ENCODE data around the gene RNASE13. TPM values are rescaled to one million over a fixed set of nuclear protein-coding genes. Genes with fewer than 3 reads are reported as not detected.
"Not testable (repeated sequence)": the region's sequence is repeated elsewhere in the genome, so short reads cannot be mapped to it uniquely, and the experiment has no call there.

Gene RNASE13
- total RNA-seq, 1 donor from 2014 or later: not detected

DNA sequence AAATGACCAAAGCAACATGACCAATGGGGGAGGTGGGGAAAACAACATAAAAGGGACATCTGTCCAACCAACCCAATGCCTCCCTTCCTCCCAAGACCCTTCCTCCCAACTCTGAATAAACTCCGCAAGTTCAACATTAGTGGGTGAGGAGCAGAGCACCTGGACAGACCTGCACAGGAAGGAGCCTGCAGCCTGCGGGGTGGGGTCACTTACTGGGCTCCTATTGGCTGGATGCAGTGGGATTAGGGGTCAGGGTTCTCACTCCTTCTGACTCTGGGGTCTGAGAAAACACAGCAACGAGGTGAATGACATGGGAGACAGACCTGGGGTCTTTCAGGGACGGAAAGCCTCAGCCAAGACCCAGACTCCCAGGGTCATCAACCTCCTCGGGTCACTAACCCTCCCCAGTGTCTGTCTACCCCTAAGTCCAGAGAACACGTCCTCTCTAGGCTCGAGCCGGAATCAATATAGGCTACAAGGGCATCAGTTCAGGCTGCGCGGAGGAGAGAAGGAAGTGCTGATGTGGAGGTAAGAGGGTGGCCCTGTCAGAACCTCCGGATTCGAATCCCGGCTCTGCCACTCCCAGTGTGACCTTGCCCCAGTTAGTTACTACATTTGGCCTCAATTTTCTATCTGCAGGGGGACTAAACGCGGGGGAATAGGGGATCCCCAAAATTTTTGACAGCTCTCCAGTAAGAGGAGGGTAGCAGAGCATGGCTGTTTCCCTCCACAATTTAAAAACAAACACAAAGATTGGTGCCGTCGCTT lies 10.6 kb downstream of the RNASE13 start:
- no peak for DNase-seq (ENCODE audit: low read depth, low spot score)

DNA sequence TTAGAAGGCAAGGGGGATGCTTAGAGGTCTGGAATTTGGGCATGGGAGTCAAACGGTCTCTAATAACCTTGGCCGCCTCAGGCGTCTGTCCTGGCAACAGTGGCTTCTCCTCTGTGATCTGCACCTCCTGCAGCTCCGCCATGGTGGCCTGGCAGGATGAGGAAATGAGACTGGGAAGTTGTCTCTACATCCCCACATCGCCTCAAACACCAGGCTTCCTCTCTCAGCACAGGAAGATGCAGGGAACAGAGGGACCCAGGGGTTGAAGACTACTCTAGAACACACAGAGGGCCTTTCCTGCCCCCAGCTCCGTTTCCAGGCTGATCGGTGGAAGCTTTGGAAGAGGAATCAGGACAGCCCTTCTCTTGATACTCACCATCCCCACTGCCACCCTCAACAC lies 11.4 kb downstream of the RNASE13 start:
- no peak for DNase-seq (ENCODE audit: low read depth, low spot score)

DNA sequence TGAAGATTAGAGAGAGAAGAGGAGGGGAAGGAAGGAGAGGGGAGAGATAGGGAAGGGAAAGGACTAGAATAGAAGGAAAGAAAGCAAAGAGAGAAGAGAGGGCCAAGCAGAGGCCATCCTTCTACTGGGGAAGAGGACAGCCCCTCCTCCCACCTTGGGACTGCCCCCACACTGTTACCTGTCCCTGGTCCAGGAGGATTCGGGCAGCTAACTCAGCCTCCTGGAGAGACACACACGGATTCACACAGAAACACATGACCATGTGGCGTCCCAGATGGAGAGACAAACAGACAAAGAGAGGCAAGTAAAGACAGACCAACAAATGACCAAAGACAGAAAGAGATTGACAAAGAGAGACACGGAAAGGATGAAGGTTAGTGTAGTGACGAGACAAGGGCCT lies 11.9 kb downstream of the RNASE13 start:
- no peak for DNase-seq (ENCODE audit: low read depth, low spot score)

DNA sequence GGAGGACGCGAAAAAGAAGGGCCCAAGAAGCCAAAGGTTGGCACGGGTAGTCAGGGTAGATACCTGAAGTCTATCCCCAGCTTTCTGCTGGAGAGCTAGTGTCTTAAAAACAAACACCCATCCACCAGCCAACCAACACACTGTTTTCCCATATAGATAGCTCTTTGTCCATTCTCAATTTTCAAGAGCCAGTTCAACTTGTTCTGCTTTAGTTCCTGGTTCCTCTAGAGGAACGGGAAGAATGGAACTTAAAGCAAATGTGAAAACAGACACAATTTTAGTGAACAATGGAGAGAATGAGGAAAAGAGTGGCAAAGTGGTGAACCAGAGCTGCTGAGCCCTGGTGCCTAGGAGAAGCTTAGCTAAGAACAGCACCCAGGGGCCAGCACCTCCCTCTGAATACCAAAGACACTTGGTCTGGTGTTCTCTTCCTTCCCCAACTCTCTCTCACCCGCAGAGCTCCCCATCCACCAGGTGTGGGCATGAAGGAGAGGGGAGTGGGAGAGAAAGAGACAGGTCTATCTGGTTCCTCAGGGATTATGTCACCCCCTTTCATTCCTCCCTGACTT lies 13.5 kb downstream of the RNASE13 start:
- DNase-seq (ENCODE audit: low read depth, low spot score): no peak

DNA sequence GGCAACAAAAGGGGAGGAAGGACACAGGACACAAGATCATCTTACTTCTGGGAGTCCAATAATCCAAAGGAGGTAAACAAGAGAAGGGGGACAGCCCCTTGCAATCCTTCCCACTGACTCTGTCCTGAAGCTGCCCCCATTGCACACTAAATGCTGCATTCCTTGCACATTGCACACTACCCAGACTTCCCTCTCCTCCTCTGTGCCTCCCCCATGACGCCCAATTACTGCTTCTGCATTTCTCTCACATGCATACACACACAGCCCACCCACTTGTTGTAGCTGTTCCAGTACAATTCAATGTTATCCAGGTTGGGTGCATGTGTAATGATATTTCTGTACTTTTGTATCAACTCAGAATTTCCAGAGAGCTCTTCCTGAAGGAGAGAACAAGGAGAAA lies 15.2 kb downstream of the RNASE13 start:
- no peak for DNase-seq (ENCODE audit: low read depth, low spot score)

DNA sequence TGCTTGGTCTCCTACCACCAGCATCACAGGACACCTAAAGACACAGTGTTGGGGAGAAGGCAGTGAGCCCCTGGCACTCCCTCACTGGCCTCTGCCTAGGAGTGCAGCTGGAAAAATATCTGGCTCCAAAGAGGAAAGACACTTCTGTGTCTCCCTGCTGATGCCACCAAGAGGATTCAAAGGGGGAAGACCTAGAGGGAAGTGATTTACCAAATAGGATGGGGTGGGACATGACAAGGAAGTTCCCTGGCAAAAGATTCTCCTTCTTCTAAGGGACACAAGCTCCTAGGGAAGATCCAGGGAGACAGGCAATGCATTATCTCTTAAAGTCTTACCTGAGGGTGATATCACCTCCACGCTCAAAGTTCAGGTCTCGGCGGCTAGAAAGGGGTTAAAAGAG lies 15.8 kb downstream of the RNASE13 start:
- no peak for DNase-seq (ENCODE audit: low read depth, low spot score)

DNA sequence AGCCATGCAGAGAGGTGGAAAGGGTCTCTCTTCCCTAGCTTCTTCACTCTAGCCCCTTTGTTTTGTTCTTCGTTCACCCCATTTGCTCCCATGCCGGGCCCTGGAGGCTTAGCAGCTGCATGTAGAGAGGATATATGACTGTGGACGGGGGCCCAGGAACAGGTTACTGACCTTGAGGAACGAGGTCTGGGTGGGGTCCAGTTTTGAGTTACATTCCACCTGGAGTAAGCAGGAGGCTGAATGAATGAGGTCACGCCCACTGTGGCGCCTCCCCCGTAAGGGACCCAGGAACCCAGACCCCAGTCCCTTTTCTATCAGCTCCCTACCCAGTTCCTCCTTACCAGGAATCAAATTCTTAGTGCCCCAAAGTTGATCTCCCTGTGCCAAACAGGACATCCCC lies 16.3 kb downstream of the RNASE13 start:
- DNase-seq (ENCODE audit: low read depth, low spot score): no peak

DNA sequence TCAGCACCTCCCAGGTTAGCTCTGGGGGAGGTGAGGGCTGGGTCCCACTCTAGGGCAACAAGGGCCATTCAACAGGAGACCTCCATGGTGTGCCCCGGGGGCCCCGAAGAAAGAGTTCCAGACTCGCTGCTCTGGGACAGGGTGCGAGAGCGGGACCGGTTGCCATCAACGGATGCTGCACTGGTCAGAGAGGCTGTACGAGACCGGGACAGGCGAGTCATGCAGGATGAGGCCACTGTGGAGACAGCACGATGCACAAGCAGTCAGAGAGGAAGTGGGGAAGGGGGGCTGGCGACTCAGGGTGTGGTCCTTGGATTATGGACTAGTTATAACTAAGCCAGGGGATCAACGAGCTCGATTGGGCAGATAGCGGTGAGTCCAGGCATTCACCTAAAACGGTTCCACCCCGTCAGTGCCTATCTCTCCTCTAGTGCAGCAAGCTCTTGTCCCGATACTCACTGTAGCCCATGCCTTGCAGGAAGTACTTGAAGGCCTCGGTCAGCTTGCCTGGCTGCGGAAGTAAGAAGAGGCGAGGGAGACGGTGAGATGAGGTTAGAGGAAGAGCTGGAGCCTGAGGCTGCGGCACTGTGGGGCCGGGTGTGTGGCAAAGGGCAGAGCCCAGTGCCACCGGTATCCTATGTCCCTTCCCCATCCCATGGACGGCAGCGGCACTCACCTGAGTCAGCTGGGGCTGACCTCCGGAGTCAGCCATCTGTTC lies 16.9 kb downstream of the RNASE13 start:
- DNase-seq (ENCODE audit: low read depth, low spot score): no peak

DNA sequence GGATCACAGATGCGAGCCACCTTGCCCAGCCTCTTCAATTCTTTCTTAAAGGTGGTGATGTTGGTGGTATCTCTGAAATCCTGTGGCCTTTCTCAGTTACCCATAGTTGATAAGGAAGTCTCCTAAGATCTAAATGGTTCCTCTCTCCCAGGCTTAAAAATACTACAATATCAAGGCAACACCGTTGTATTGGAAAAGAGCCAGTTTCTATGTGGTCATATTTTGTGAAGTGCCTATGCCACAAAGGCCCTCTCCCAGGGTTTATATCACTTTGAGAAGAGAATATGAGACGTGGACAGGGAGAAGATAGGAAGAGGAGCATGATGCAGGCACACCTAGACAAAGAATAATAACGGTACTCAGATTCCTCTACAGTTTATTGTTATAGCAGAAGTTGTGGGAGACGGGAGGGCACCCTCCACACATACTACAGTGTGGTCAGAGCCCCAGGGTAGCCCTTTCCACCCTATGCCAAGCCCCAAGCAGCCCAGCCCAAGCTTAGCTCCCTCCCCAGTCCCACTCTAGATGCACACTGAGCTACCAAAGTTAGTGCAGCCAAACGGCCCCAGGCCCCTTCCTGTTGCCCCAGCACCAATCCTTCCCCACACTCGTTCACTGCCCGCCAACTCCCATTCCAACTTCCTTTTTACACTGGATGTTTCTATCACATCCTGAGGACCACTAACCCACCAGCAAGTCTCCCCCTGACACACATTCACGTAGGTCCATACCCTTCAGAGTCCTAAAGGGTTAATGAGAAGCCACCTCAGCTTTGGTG lies 18.0 kb downstream of the RNASE13 start:
- no peak for DNase-seq (ENCODE audit: low read depth, low spot score)

DNA sequence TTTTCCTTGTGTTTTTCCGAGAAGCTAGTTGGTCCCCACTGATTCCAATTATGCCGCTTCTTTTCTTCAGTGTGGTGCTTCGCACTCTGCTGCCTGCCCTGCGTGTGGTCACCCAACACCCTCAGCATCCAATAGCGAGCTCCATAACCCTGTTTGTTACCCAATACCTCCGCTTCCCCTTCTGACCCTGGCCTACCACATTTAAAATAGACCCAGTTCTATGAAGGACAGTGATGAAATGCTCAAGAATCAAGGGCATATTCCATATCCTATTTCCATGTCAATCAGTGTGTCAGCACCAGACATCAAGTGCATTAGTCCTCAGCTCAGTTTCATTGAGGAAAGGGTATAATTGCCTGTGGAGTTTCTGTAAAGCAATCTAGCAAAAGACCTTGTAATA lies 19.3 kb downstream of the RNASE13 start:
- DNase-seq (ENCODE audit: low read depth, low spot score): no peak

DNA sequence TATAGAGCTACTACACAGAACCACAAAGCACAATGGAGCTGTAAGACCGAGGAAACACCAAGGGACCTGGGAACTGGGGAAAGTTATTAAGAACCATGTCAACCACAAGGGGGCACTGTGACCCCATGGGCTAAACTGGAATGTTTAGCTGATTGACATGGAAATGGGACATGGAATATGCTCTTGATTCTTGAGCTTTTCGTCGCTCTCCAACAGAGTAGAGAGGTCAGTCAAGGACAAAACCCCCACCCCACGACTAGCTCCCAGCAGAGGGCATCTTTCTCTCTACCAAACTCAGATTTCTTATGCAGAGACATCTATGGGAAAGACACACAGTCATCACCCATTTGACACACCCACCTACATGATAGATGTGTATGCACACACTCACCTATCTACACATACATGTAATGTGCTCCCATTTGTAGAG lies 19.8 kb downstream of the RNASE13 start:
- peak; percentile 48 for DNase-seq (ENCODE audit: low read depth, low spot score)

DNA sequence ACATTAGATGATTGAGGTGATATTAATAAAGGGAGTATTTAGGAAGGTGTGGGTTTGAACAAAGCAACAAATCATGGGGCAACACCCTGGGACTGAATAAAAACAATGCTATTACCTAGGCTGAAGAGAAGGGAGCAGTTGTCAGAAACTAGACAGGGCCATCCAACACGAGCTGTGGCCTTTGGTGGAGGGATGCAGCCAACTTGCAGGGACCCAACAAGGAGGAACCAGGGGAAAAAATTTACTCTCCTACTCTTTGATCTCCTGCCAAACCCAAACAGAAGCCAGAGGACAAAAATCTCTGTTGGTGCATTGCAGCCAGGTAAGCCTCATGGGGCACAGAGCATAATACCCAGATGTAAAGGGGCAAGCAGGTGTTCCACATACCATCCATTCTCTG lies 23.5 kb downstream of the RNASE13 start:
- no peak for DNase-seq (ENCODE audit: low read depth, low spot score)

DNA sequence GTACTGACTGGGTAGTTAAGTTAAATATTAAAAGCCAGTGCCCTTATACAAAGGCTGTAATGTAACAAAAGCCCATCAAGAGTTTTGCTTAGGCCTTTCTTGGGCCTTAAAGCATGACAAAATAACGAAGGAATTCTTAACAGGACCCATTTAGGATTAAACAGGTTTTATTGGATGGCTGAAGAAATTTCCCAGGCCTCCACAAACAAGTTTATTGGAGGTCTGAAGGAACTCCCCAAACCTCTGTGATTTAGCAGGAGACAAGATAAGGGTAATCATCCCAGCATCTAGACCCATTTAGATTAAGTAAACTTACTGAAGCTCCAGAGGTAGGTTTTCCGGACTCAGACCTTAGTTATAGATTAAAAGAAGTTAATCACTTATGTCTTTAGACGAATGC lies 24.9 kb downstream of the RNASE13 start:
- not testable (repeated sequence) for DNase-seq (ENCODE audit: low read depth, low spot score)

DNA sequence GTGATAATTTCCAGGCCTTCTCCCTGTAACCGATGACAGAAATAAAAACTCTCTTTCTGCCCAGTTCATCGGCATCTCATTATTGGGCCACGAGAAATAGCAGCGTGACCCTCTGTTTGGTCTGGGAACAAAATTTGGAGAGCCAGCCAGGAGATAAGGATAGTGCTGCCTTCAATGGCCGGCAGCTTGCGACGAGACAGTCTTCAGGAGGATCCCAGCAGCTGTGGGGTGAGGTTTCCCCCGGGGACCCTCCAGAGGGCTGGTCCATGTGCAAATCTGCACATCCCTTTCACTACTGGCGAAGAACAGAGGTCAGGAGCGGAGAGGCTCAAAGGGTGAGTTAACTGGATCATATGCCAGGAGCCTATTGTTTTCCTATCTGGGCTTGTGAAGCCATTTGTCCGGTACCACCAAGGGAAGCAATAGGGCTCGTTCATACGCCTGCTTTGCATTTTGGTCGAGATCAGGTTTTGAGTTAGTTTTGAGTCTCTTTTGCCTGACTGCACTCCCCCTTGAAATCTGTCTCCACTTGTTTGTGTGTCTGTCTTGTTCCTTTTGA lies 30.7 kb downstream of the RNASE13 start:
- DNase-seq (ENCODE audit: low read depth, low spot score): no peak

DNA sequence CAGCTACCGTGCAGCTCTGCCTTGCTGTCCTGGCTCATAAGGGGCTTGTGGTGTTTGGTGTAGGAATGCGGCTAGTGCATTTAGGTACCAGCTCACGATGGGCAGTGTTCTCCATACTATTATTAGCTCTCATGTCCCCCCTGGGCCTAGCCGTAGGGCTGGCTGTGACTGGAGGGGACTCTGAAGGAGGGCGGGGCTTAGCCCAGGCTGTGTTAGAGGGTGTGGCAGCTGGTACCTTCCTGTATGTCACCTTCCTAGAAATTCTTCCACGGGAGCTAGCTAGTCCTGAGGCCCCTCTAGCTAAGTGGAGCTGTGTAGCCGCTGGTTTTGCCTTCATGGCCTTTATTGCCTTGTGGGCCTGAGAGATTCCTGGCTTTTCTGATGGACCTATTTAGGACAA lies 33.4 kb downstream of the RNASE13 start:
- no peak for DNase-seq (ENCODE audit: low read depth, low spot score)

DNA sequence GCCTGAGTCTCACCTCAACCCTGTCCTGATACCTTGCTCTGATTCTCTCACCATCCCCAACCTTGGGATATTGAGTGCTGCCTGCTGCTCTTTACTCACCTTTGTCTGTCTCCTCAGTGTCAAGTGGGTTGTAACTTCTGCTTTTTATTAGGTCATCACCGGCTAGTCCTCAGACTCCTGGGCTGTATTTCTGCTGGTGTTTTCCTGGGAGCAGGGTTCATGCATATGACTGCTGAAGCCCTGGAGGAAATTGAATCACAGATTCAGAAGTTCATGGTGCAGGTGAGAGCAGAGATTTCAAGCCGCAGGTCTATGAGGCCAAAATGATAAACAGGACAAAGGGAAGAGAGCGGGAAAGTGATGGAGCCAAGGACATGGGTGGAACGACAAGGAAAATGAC lies 35.0 kb downstream of the RNASE13 start:
- no peak for DNase-seq (ENCODE audit: low read depth, low spot score)

DNA sequence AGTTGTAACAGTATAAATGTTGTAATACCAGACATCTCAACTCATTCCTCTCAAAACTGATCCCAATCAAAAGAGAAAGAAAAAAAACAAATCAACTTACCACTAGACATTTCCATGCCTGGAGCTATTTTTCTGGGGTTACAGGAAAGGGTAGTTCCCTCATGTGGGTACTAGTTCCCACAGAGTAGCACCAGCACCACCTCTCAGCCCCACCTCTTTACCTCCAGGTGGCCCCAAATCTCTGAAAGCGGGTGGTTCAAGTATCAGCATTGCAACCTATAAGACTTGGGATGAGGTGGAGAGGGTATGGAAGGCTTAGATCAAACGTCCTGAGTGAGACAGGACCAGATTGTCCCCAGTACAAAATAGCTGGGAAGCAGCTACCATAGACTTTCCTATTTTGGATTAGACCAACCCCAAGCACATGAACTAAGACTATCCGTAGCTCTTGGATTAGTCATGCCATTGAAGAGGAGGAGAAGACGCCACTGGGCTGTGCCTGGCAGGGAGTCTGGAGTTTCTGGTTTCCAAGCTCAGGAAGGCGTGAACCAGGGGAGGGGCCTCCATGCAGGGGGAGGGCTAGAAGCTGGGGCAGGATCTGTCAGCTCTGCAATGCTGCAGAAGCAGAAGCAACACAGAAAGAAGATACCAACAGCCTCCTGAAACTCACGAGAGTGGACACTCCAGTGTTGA lies 35.8 kb downstream of the RNASE13 start, which contains the start of gene SLC39A2:
SLC39A2 (plus strand) TSS at position 620 of the 693 bp plus-strand sequence. CDS start 154 bp downstream, outside the sequence.
- DNase-seq (ENCODE audit: low read depth, low spot score): no peak

DNA sequence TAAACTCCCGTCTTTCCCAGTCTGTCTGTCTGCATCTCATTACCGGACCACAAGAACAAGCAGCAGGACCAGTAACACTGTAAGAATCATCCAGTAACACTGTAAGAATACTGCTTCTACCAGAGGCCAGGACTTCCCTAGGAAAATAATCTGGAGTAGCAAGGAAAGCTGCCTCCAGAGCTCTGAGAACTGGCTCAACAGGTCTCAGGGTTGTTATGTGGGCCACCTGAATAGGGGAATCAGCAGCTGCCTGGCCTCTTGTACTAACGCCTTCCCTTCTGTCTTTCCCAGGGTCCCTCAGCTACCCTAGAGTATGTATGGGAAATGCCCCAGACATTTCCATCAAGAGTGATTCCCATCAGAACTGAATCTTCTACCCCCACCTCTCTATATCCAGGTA lies 36.5 kb downstream of the RNASE13 start:
- no peak for DNase-seq (ENCODE audit: low read depth, low spot score)

DNA sequence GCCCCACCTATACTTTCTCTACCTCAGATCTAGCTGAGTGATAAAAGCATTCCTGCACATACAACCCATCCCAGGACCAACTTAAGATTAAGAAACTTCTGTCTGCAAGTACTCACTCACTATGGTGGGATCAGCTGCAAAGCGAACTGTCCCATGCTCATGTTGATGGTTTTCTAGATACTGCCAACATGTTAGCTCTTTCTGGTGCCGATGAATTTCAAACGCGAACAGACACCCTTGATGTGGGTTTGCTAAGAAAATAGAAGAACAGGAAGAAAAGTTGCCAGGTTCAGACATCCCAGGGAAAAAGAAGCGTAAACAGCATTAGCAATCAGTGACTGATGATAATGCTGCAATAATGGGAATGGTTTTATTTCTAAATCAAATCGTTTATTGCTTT lies 37.0 kb downstream of the RNASE13 start:
- DNase-seq (ENCODE audit: low read depth, low spot score): no peak

DNA sequence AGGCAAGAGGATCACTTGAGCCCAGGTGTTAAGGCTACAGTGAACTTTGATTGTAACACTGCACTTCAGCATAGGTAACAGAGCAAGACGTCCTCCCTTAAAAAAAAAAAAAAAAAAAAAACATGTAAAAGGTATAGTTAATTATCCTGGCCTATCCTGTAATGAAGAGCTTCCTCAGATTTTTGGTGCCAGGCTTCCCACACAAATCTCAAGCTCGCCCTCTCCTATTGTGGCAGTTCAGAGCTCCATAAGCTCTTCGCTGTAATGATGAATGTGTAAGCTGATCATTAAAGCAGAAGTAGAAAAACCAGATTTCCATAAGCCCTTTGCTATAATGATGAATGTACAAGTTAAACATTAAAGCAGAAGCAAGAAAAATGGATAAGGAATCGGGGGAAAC lies 37.5 kb downstream of the RNASE13 start:
- no peak for DNase-seq (ENCODE audit: low read depth, low spot score)

DNA sequence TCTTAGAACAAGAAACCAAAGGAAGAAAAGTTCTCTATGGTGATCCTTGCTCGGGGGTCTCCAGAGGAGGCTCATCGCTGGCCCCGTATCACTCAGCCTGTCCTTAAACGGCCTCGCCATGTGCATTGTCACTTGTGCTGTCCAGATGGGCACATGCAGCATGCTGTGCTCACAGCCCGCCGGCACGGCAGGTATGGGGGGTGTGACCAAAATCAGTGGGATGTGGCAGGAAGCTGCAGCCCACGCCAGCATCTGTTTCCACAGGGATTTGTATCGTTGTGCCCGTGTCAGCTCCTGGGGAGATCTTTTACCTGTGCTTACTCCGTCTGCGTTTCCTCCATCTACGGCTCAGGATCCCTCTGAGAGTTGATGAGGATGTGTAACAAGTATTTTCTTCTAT lies 38.1 kb downstream of the RNASE13 start:
- DNase-seq (ENCODE audit: low read depth, low spot score): no peak

Measured in pulmonary artery endothelial cell (primary cell).